ENCODE measurements around the gene PPP2R3B.
A peak's percentile ranks its signal among the peaks of the same experiment; 100 is the strongest.

GRCh38 chrX:318068-318738, 68.5 kb downstream of the PPP2R3B start:
- no peak for TF ChIP-seq CTCF (IDR thresholded peaks at IDR 0.05)
- TF ChIP-seq NR1H2 (CRISPR knock-in tag; IDR thresholded peaks at IDR 0.05), result no peak
- no peak for TF ChIP-seq ZBTB43 (CRISPR knock-in tag; IDR thresholded peaks at IDR 0.05)
- TF ChIP-seq JUN (CRISPR knock-in tag; IDR thresholded peaks at IDR 0.05), result no peak
- no peak for TF ChIP-seq SP1 (CRISPR knock-in tag; conservative IDR thresholded peaks at IDR 0.05)
- no peak for TF ChIP-seq PREB (CRISPR knock-in tag; IDR thresholded peaks at IDR 0.05; ENCODE audit: borderline replicate concordance)
- TF ChIP-seq NR3C1 (CRISPR knock-in tag; conservative IDR thresholded peaks at IDR 0.05; ENCODE audit: low read depth), result no peak
- no peak for TF ChIP-seq ZNF416 (CRISPR knock-in tag; IDR thresholded peaks at IDR 0.05)
- no peak for TF ChIP-seq CREB1 (CRISPR knock-in tag; IDR thresholded peaks at IDR 0.05)
- no peak for TF ChIP-seq ZBTB21 (CRISPR knock-in tag; IDR thresholded peaks at IDR 0.05; ENCODE audit: borderline replicate concordance)
- TF ChIP-seq PRDM15 (CRISPR knock-in tag; IDR thresholded peaks at IDR 0.05), result no peak
- peak; percentile 78; the same call in 1 of the 2 replicates for TF ChIP-seq TCF7 (CRISPR knock-in tag; IDR thresholded peaks at IDR 0.05; ENCODE audit: low read depth)
- TF ChIP-seq E2F1 (CRISPR knock-in tag; IDR thresholded peaks at IDR 0.05), result no peak
- TF ChIP-seq USF1 (CRISPR knock-in tag; IDR thresholded peaks at IDR 0.05), result no peak
